Urothelium cell line (cell line): Measurements from ENCODE around the gene SEMA3F.
A peak's percentile ranks its signal among the peaks of the same experiment; 100 is the strongest.
"Not testable (repeated sequence)": the region's sequence is repeated elsewhere in the genome, so short reads cannot be mapped to it uniquely, and the experiment has no call there.

Source experiments
- DNase-seq: peaks from one replicate; pipeline ENCODE4 v3.0.0; 2011; ENCODE audit warnings: low spot score, mixed read lengths
- FAIRE-seq: peaks from 2 replicates; lab custom pipeline; 2011; peaks lifted over from hg19 to GRCh38; lab: Jason Lieb, UNC

SEMA3F gene

GRCh38 chr3:50207359-50208042 is 52.4 kb downstream of the SEMA3F start:
- FAIRE-seq (no peak), DNase-seq (no peak)

GRCh38 chr3:50208677-50209344 is 53.7 kb downstream of the SEMA3F start:
- DNase-seq (no peak), FAIRE-seq (no peak)

- FAIRE-seq, result no peak
- DNase-seq, result no peak
Measured at GRCh38 chr3:50210176-50210509, 55.0 kb downstream of the SEMA3F start.

- FAIRE-seq (no peak), DNase-seq (no peak)
Measured at GRCh38 chr3:50210510-50211367, 55.6 kb downstream of the SEMA3F start.

GRCh38 chr3:50211368-50211717 is 56.2 kb downstream of the SEMA3F start:
- DNase-seq, FAIRE-seq: not testable (repeated sequence)

- DNase-seq (no peak), FAIRE-seq (no peak)
Measured at GRCh38 chr3:50211930-50212329, 56.8 kb downstream of the SEMA3F start.

- FAIRE-seq (no peak), DNase-seq (no peak)
Measured at GRCh38 chr3:50212502-50212901, 57.4 kb downstream of the SEMA3F start.

GRCh38 chr3:50212971-50213370 is 57.8 kb downstream of the SEMA3F start:
- FAIRE-seq (no peak), DNase-seq (no peak)

GRCh38 chr3:50213373-50213772 is 58.2 kb downstream of the SEMA3F start:
- FAIRE-seq (no peak), DNase-seq (no peak)

GRCh38 chr3:50214824-50215223 is 59.7 kb downstream of the SEMA3F start:
- FAIRE-seq (no peak), DNase-seq (no peak)

GRCh38 chr3:50215529-50215928 is 60.4 kb downstream of the SEMA3F start:
- DNase-seq (no peak), FAIRE-seq (no peak)

GRCh38 chr3:50217681-50218080 is 62.6 kb downstream of the SEMA3F start:
- DNase-seq, result no peak
- peak; percentile 68 for FAIRE-seq

GRCh38 chr3:50218448-50218847 is 63.3 kb downstream of the SEMA3F start:
- no peak for FAIRE-seq

GRCh38 chr3:50219285-50219684 is 64.2 kb downstream of the SEMA3F start:
- no peak for DNase-seq
- no peak for FAIRE-seq

More at GRCh38 chr3:50218448-50218847, 63.3 kb downstream of the SEMA3F start:
- no peak for DNase-seq

GRCh38 chr3:50220109-50220508 is 65.0 kb downstream of the SEMA3F start:
- FAIRE-seq (no peak), DNase-seq (no peak)

GRCh38 chr3:50221051-50221410 is 65.9 kb downstream of the SEMA3F start:
- no peak for FAIRE-seq

GRCh38 chr3:50221411-50222168 is 66.5 kb downstream of the SEMA3F start:
- DNase-seq, result no peak
- FAIRE-seq, result no peak

More at GRCh38 chr3:50221051-50221410, 65.9 kb downstream of the SEMA3F start:
- DNase-seq, result no peak

- FAIRE-seq (no peak), DNase-seq (no peak)
Measured at GRCh38 chr3:50222169-50222528, 67.0 kb downstream of the SEMA3F start.

GRCh38 chr3:50224639-50225038 is 69.5 kb downstream of the SEMA3F start:
- DNase-seq (no peak), FAIRE-seq (no peak)

- peak; percentile 48 for DNase-seq
- FAIRE-seq, result no peak
Measured at GRCh38 chr3:50226888-50227389, 71.8 kb downstream of the SEMA3F start.
